Stimulated activated naive B cell treated with anti-CD40 and anti-IgM and Interleukin-4, amounts not matched to agents 10 μg/mL and 1 μg/mL and 100 μg/mL, for 72 hours (primary cell): Measurements from ENCODE around the gene SV2B.
"Not testable (repeated sequence)": the region's sequence is repeated elsewhere in the genome, so short reads cannot be mapped to it uniquely, and the experiment has no call there.

Experiments used
- ATAC-seq, 2 donors: fragments of 150-1000 bp; cut with Tn5 transposase; replicated peaks; 2 replicates each; pipeline ENCODE4 v1.10.0; 2021; ENCODE audit warnings: moderate library complexity in 1 of 2
- DNase-seq: peaks from one replicate; pipeline ENCODE4 v3.0.0; 2021
- H3K27ac Mint-ChIP-seq: one replicate; pipeline ENCODE4 v1.8.0; 2022; ENCODE audit warnings: mild to moderate bottlenecking, mixed read lengths
- H3K27me3 Mint-ChIP-seq, 2 donors: one replicate each; pipeline ENCODE4 v1.8.0; 2022; ENCODE audit warnings: mixed read lengths in 2 of 2
- H3K36me3 Mint-ChIP-seq, 2 donors: one replicate each; pipeline ENCODE4 v1.8.0; 2022; ENCODE audit warnings: mixed read lengths in 2 of 2, mild to moderate bottlenecking in 1 of 2
- H3K4me1 Mint-ChIP-seq, 2 donors: one replicate each; pipeline ENCODE4 v1.8.0; 2022; ENCODE audit warnings: mixed read lengths in 2 of 2, mild to moderate bottlenecking in 1 of 2
- H3K4me3 Mint-ChIP-seq, 2 donors: one replicate each; pipeline ENCODE4 v1.8.0; 2022; ENCODE audit warnings: mild to moderate bottlenecking in 2 of 2, mixed read lengths in 2 of 2, moderate library complexity in 1 of 2
- H3K9me3 Mint-ChIP-seq, 2 donors: one replicate each; pipeline ENCODE4 v1.8.0; 2022; ENCODE audit warnings: mixed read lengths in 2 of 2, mild to moderate bottlenecking in 1 of 2

SV2B gene

DNA sequence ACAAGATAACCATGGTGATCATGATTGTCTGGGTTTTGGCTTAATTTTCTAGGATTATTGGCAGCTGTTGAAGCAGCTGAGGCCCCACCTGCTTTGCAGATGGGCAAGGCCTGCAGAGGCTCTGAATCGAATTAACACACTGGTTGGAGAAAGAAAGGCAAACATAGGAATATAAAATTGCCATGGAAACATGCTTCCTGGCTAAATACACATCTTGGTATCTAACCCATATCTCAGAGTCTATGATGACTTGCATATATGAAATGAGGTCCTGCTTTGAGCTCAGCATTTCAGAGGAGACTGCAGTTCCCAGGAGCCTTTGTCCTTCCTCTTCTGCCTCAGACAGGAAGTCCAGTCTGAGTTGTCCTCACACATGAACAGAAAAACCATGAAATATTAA lies 24.3 kb upstream of the SV2B start:
- H3K4me1 Mint-ChIP-seq: no peaks in the 10 kb centered on the region
- peaks cover 12 to 13% of the 10 kb centered on the region in 2 donors for H3K27me3 Mint-ChIP-seq
- no peak overlapping the region for H3K27ac Mint-ChIP-seq
- DNase-seq (no peak), ATAC-seq (no peak)
- peaks cover 4% of the 10 kb centered on the region in 2 donors for H3K36me3 Mint-ChIP-seq
- H3K9me3 Mint-ChIP-seq: peaks cover 7 to 12% of the 10 kb centered on the region in 2 donors
- no peak overlapping the region for H3K4me3 Mint-ChIP-seq

DNA sequence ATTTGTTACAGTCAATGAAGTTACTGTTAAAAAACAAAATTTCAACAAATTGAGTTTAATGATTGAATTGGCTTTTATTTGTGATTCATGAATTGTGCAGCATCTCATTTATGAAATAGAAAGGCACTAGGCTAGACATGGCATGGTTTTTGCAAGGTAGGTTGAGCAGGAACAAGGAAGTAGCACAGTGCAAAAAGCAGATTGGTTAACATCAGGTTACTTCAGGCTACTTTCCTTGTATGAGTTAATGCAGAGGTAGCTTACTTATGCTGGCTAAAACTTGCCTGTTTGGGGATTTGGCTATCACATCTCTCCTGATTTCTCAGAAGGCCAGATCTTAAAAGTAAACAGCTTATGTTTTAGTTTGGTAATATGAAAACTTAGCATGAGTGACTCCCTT lies 23.0 kb upstream of the SV2B start:
- H3K9me3 Mint-ChIP-seq: peaks cover 7 to 12% of the 10 kb centered on the region in 2 donors

GRCh38 chr15:91093866-91094265 lies 6.2 kb upstream of the SV2B start:
- H3K4me1 Mint-ChIP-seq, H3K4me3 Mint-ChIP-seq, H3K9me3 Mint-ChIP-seq, H3K36me3 Mint-ChIP-seq, H3K27ac Mint-ChIP-seq, ATAC-seq, DNase-seq: not testable (repeated sequence)
- H3K27me3 Mint-ChIP-seq: peaks cover 45 to 52% of the 10 kb centered on the region in 2 donors

More for the DNA sequence above, 23.0 kb upstream of the SV2B start:
- peaks cover 10 to 21% of the 10 kb centered on the region in 2 donors for H3K27me3 Mint-ChIP-seq
- no peak for ATAC-seq
- H3K4me3 Mint-ChIP-seq: no peak overlapping the region
- no peak overlapping the region for H3K27ac Mint-ChIP-seq
- H3K36me3 Mint-ChIP-seq: peaks cover 4% of the 10 kb centered on the region in 2 donors
- no peaks in the 10 kb centered on the region for H3K4me1 Mint-ChIP-seq
- no peak for DNase-seq

- Mint-ChIP-seq H3K27me3 (peaks cover 70 to 78% of the 10 kb centered on the region in 2 donors), H3K9me3 (peaks cover 4% of the 10 kb centered on the region in 2 donors), H3K4me1 (peaks cover 17 to 25% of the 10 kb centered on the region in 2 donors), H3K4me3 (no peak overlapping the region), H3K36me3 (peaks cover 0 to 2% of the 10 kb centered on the region in 2 donors), H3K27ac (no peak overlapping the region)
- ATAC-seq (no peak), DNase-seq (no peak)
Observed at GRCh38 chr15:91098451-91098850, 1.6 kb upstream of the SV2B start.

- ATAC-seq (peak; percentile 65 to 72), DNase-seq (peak; percentile 39)
- Mint-ChIP-seq H3K27ac (no peak overlapping the region), H3K4me3 (peak overlapping the region; percentile 75 to 77), H3K4me1 (peaks cover 17 to 25% of the 10 kb centered on the region in 2 donors), H3K9me3 (no peaks in the 10 kb centered on the region), H3K27me3 (peaks cover 72 to 80% of the 10 kb centered on the region in 2 donors), H3K36me3 (peaks cover 0 to 2% of the 10 kb centered on the region in 2 donors)
Observed at GRCh38 chr15:91099616-91099994, 452 bp upstream of the SV2B start.

DNA sequence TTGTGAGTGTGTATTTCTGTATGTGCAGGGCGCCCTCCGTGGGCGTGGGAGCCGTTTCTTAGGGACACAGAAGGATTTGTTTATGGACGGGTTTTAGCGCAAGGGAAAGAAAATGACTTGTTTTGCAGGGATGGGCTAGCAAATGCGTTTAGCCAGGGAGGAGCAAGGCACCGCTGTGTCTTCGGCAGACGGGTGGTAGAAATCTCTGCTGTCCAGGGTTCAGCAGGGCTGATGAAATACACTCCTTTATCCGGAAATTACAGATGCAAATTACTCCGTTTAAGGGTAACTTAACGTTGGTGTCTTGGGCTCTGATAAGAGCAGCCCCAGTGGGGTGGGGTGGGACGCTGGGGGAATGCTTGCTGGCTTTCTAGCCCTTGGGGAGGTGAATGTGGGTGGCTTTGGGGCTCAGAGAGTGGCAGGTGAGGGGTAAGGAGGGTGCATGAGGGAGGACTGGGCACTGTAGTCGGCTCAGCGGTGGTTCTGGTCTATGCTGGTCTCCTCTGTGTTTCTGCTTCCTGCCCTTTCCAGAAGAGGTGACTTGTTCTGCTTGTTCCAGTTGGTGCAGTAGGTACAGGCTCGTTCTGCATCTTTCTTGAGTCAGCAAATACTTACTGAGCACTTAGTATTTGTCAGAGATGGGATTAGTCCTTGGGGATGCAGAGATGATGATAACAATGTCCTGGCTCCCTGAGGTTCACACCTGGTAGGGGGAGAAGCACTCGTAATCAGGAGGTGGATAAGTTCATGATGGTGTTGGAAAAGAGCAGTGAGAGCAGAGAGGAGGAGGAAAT lies 954 bp downstream of the SV2B start:
- Mint-ChIP-seq H3K4me3 (peak overlapping the region; percentile 82 to 84), H3K27me3 (peaks cover 74 to 91% of the 10 kb centered on the region in 2 donors), H3K4me1 (peaks cover 17 to 25% of the 10 kb centered on the region in 2 donors), H3K36me3 (peaks cover 0 to 2% of the 10 kb centered on the region in 2 donors), H3K27ac (peak overlapping the region; percentile 2), H3K9me3 (no peaks in the 10 kb centered on the region)
- DNase-seq (no peak), ATAC-seq (peak; percentile 7 to 13)

DNA sequence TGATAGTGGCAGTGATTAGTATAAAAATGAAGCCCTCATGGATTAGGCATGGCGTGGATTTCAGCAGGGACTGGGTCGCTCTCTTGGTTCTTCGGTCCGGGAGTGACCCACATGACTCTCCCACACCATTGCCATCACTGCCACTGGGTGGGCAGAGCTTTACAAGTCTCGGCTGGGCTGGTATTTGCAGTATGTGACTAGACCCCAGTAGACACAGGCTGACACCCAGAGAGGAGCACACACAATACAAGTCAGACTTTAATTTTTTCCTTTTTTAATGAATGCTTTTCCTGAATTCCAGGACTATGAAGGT lies 1.5 kb downstream of the SV2B start:
- ATAC-seq (no peak), DNase-seq (no peak)
- H3K4me3 Mint-ChIP-seq: no peak overlapping the region
- no peaks in the 10 kb centered on the region for H3K9me3 Mint-ChIP-seq
- H3K27me3 Mint-ChIP-seq: peaks cover 71 to 90% of the 10 kb centered on the region in 2 donors
- no peak overlapping the region for H3K27ac Mint-ChIP-seq
- H3K4me1 Mint-ChIP-seq: peaks cover 17 to 25% of the 10 kb centered on the region in 2 donors
- peaks cover 0 to 2% of the 10 kb centered on the region in 2 donors for H3K36me3 Mint-ChIP-seq

GRCh38 chr15:91102546-91103330 lies 2.7 kb downstream of the SV2B start:
- ATAC-seq (no peak), DNase-seq (no peak)
- Mint-ChIP-seq H3K27ac (no peak overlapping the region), H3K27me3 (peaks cover 71 to 84% of the 10 kb centered on the region in 2 donors), H3K36me3 (peaks cover 0 to 2% of the 10 kb centered on the region in 2 donors), H3K9me3 (no peaks in the 10 kb centered on the region), H3K4me1 (peaks cover 17 to 25% of the 10 kb centered on the region in 2 donors), H3K4me3 (no peak overlapping the region)

DNA sequence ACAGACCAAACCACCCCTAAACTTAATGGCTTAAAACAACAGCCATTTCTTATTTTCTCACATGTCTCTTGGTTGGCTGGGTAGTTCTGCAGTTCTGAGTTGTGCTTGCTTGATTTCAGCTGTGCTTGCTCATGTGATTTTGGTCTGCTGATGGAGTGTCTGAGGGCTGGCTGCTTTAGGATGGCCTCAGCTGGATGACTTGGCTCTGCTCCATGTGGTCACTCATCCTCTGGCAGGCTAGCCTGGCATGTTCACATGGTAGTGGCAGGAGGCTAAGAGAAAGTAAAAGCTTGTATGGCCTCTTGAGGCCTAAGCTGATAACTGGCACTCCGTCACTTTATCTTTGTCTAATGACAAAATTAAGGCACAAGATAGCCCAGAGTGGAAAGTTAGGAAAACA lies 4.1 kb downstream of the SV2B start:
- Mint-ChIP-seq H3K9me3 (no peaks in the 10 kb centered on the region), H3K4me1 (peaks cover 17 to 22% of the 10 kb centered on the region in 2 donors), H3K4me3 (no peak overlapping the region), H3K27me3 (peaks cover 64 to 80% of the 10 kb centered on the region in 2 donors), H3K27ac (no peak overlapping the region), H3K36me3 (peaks cover 0 to 2% of the 10 kb centered on the region in 2 donors)
- DNase-seq (no peak), ATAC-seq (no peak)

GRCh38 chr15:91108421-91108820 lies 8.4 kb downstream of the SV2B start:
- H3K4me3 Mint-ChIP-seq: no peak overlapping the region

GRCh38 chr15:91109885-91110284 lies 9.8 kb downstream of the SV2B start:
- Mint-ChIP-seq H3K9me3 (no peaks in the 10 kb centered on the region), H3K4me1 (no peaks in the 10 kb centered on the region), H3K36me3 (no peaks in the 10 kb centered on the region), H3K27ac (no peak overlapping the region), H3K27me3 (peaks cover 30 to 54% of the 10 kb centered on the region in 2 donors), H3K4me3 (no peak overlapping the region)
- DNase-seq (no peak), ATAC-seq (no peak)

More at GRCh38 chr15:91108421-91108820, 8.4 kb downstream of the SV2B start:
- H3K36me3 Mint-ChIP-seq: no peaks in the 10 kb centered on the region
- ATAC-seq (no peak), DNase-seq (no peak)
- H3K9me3 Mint-ChIP-seq: no peaks in the 10 kb centered on the region
- no peaks in the 10 kb centered on the region for H3K4me1 Mint-ChIP-seq
- no peak overlapping the region for H3K27ac Mint-ChIP-seq
- H3K27me3 Mint-ChIP-seq: peaks cover 34 to 67% of the 10 kb centered on the region in 2 donors

GRCh38 chr15:91110407-91110806 lies 10.3 kb downstream of the SV2B start:
- no peak for DNase-seq
- Mint-ChIP-seq H3K36me3 (no peaks in the 10 kb centered on the region), H3K27ac (no peak overlapping the region), H3K4me3 (no peak overlapping the region), H3K9me3 (no peaks in the 10 kb centered on the region), H3K27me3 (peaks cover 26 to 49% of the 10 kb centered on the region in 2 donors), H3K4me1 (no peaks in the 10 kb centered on the region)
- ATAC-seq: no peak

DNA sequence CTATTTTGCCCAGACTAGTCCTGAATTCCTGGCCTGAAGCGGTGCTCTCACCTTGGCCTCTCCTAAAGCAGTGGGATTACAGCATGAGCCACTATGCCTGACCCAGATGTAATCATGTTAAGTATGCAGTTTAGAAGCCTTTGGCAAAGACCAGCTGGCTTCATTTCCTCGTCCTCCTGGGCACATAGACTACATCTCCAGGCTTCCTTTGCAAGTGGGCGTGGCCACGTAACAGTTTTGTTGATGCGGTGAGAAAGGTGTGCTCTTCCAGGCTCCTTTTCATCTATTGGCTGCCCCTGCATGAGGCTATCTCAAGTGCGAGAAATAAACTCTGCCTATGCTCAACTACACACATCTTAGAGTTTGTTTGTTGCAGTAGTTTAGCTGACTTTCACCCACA lies 13.0 kb downstream of the SV2B start:
- no peak for DNase-seq
- no peak overlapping the region for H3K4me3 Mint-ChIP-seq
- H3K27ac Mint-ChIP-seq: no peak overlapping the region
- no peak for ATAC-seq
- H3K9me3 Mint-ChIP-seq: peaks cover 0 to 7% of the 10 kb centered on the region in 2 donors
- peaks cover 20 to 46% of the 10 kb centered on the region in 2 donors for H3K27me3 Mint-ChIP-seq
- H3K36me3 Mint-ChIP-seq: no peaks in the 10 kb centered on the region
- H3K4me1 Mint-ChIP-seq: peaks cover 0 to 4% of the 10 kb centered on the region in 2 donors

DNA sequence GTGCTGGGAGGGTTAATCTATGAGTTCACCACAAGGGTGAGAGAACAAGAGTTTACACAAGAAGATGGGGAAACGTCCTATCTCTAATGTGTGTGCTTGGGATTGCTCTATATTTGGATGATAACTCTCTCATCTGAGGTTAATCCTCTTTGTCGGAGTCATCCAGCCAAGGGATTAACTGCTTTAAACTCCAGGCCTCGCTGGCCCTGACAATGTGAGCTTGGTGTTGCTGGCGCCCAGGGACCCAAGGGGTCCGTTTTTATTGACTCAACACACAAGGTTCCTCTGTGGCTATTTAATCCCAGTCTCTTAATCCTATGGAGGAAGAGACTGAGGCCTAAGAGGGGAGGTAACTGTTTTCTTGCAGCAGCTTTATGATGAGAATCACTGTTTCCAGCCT lies 14.2 kb downstream of the SV2B start:
- no peak overlapping the region for H3K4me3 Mint-ChIP-seq
- DNase-seq (no peak), ATAC-seq (no peak)
- H3K9me3 Mint-ChIP-seq: peaks cover 0 to 7% of the 10 kb centered on the region in 2 donors
- H3K27ac Mint-ChIP-seq: no peak overlapping the region
- H3K4me1 Mint-ChIP-seq: peaks cover 0 to 4% of the 10 kb centered on the region in 2 donors
- peaks cover 17 to 40% of the 10 kb centered on the region in 2 donors for H3K27me3 Mint-ChIP-seq
- no peaks in the 10 kb centered on the region for H3K36me3 Mint-ChIP-seq
